HEK293 (cell line): ENCODE results near the gene HRK.

Experiments
- CTCF ChIA-PET: fragments of 350-600 bp; formaldehyde crosslinking; extraction: SDS; loops from one replicate; lab custom pipeline; 2021; ENCODE audit warnings: antibody characterized with exemption; lab: Yijun Ruan, JAX
- POLR2A ChIA-PET: fragments of 300-600 bp; formaldehyde crosslinking; extraction: SDS; loops from one replicate; lab custom pipeline; 2020; ENCODE audit warnings: antibody characterized with exemption, inconsistent platforms; lab: Yijun Ruan, JAX
- H3K27ac ChIP-seq: fragments of 200-500 bp; sonication (Bioruptor generic); 2 replicates; pipeline ENCODE4 v1.5.1; 2014; ENCODE audit warnings: low read depth, low read length, control low read depth, inconsistent platforms; ENCODE audit errors: extremely low read depth
- H3K36me3 ChIP-seq, 2 experiments: fragments of 200-500 bp in 1 of 2; sonication (Bioruptor generic) in 1 of 2; 1 replicate in 1 of 2; 2 replicates in 1 of 2; pipeline ENCODE4 v1.5.1; 2014 to 2017; ENCODE audit warnings: inconsistent platforms in 2 of 2, low read length in 2 of 2; ENCODE audit not compliant: control insufficient read depth in 2 of 2, insufficient read depth in 1 of 2
- H3K4me1 ChIP-seq: fragments of 200-500 bp; sonication (Bioruptor generic); 2 replicates; pipeline ENCODE4 v1.5.1; 2014; ENCODE audit warnings: mild to moderate bottlenecking, low read length, inconsistent platforms; ENCODE audit not compliant: control insufficient read depth, insufficient read depth
- H3K4me3 ChIP-seq: 2 replicates; pipeline ENCODE4 v1.5.1; 2011; ENCODE audit warnings: low read depth, mild to moderate bottlenecking, control low read depth, low read length, moderate library complexity
- H3K9me3 ChIP-seq: fragments of 200-500 bp; sonication (Bioruptor generic); 2 replicates; pipeline ENCODE4 v1.5.1; 2014; ENCODE audit warnings: low read depth, low read length, inconsistent platforms; ENCODE audit not compliant: control insufficient read depth, insufficient read depth
- FEZF1 ChIP-seq: fragments of 450-650 bp; formaldehyde crosslinking; IDR thresholded peaks from 2 replicates; pipeline ENCODE4 v1.5.1; 2016; ENCODE audit warnings: missing biosample characterization, missing genetic modification characterization
- GFI1B ChIP-seq: fragments of 450-650 bp; formaldehyde crosslinking; IDR thresholded peaks from 2 replicates; pipeline ENCODE4 v1.5.1; 2016; ENCODE audit warnings: missing biosample characterization, missing genetic modification characterization
- KLF7 ChIP-seq: fragments of 450-650 bp; formaldehyde crosslinking; IDR thresholded peaks from 2 replicates; pipeline ENCODE4 v1.5.1; 2016; ENCODE audit warnings: missing biosample characterization, missing genetic modification characterization, borderline replicate concordance
- OSR2 ChIP-seq: fragments of 450-650 bp; formaldehyde crosslinking; IDR thresholded peaks from 2 replicates; pipeline ENCODE4 v1.5.1; 2016; ENCODE audit warnings: missing biosample characterization, missing genetic modification characterization
- PATZ1 ChIP-seq: fragments of 450-650 bp; formaldehyde crosslinking; IDR thresholded peaks from 2 replicates; pipeline ENCODE4 v1.5.1; 2016; ENCODE audit warnings: missing biosample characterization, missing genetic modification characterization
- SALL2 ChIP-seq: fragments of 450-650 bp; formaldehyde crosslinking; IDR thresholded peaks from 2 replicates; pipeline ENCODE4 v1.5.0; 2017; ENCODE audit warnings: missing biosample characterization, mild to moderate bottlenecking, missing genetic modification characterization, borderline replicate concordance
- SP3 ChIP-seq: fragments of 450-650 bp; formaldehyde crosslinking; IDR thresholded peaks from 2 replicates; pipeline ENCODE4 v1.5.1; 2016; ENCODE audit warnings: missing biosample characterization, missing genetic modification characterization
- YY2 ChIP-seq: fragments of 450-650 bp; formaldehyde crosslinking; IDR thresholded peaks from 2 replicates; pipeline ENCODE4 v1.5.1; 2016; ENCODE audit warnings: missing biosample characterization, missing genetic modification characterization
- ZBTB44 ChIP-seq: fragments of 450-650 bp; IDR thresholded peaks from 2 replicates; pipeline ENCODE4 v1.5.1; 2018; ENCODE audit warnings: missing biosample characterization, mild to moderate bottlenecking, missing genetic modification characterization
- ZNF10 ChIP-seq: fragments of 450-650 bp; formaldehyde crosslinking; IDR thresholded peaks from 2 replicates; pipeline ENCODE4 v1.5.1; 2017; ENCODE audit warnings: missing biosample characterization, missing genetic modification characterization
- ZNF155 ChIP-seq: fragments of 450-650 bp; formaldehyde crosslinking; IDR thresholded peaks from 2 replicates; pipeline ENCODE4 v1.5.1; 2016; ENCODE audit warnings: missing biosample characterization, missing genetic modification characterization
- ZNF174 ChIP-seq: fragments of 450-650 bp; formaldehyde crosslinking; IDR thresholded peaks from 2 replicates; pipeline ENCODE4 v1.5.0; 2017; ENCODE audit warnings: missing biosample characterization, mild to moderate bottlenecking, missing genetic modification characterization
- ZNF510 ChIP-seq: fragments of 450-650 bp; formaldehyde crosslinking; IDR thresholded peaks from 2 replicates; pipeline ENCODE4 v1.5.1; 2018; ENCODE audit warnings: mild to moderate bottlenecking, missing genetic modification characterization, missing biosample characterization; ENCODE audit not compliant: insufficient replicate concordance
- ZNF514 ChIP-seq: fragments of 450-650 bp; formaldehyde crosslinking; IDR thresholded peaks from 2 replicates; pipeline ENCODE4 v1.5.1; 2016; ENCODE audit warnings: missing biosample characterization, missing genetic modification characterization
- ZNF549 ChIP-seq: fragments of 450-650 bp; IDR thresholded peaks from 2 replicates; pipeline ENCODE4 v1.5.1; 2018; ENCODE audit warnings: missing biosample characterization, missing genetic modification characterization, mild to moderate bottlenecking, inconsistent platforms, moderate library complexity
- ZNF660 ChIP-seq: fragments of 450-650 bp; IDR thresholded peaks from 2 replicates; pipeline ENCODE4 v1.5.1; 2018; ENCODE audit warnings: missing biosample characterization, mild to moderate bottlenecking, missing genetic modification characterization
- ZNF664 ChIP-seq: fragments of 450-650 bp; formaldehyde crosslinking; IDR thresholded peaks from 2 replicates; pipeline ENCODE4 v1.5.1; 2016; ENCODE audit warnings: missing biosample characterization, missing genetic modification characterization
- ZNF692 ChIP-seq: fragments of 450-650 bp; formaldehyde crosslinking; IDR thresholded peaks from 2 replicates; pipeline ENCODE4 v1.5.1; 2016; ENCODE audit warnings: missing biosample characterization, missing genetic modification characterization
- ZNF701 ChIP-seq: fragments of 450-650 bp; formaldehyde crosslinking; IDR thresholded peaks from 2 replicates; pipeline ENCODE4 v1.5.1; 2016; ENCODE audit warnings: missing biosample characterization, missing genetic modification characterization
- TF ChIP-seq, protein P1 (sequence below): fragments of 450-650 bp; formaldehyde crosslinking; IDR thresholded peaks from 2 replicates; pipeline ENCODE4 v1.5.1; 2017; ENCODE audit warnings: missing biosample characterization, missing genetic modification characterization
- TF ChIP-seq, protein P2 (sequence below): fragments of 450-650 bp; formaldehyde crosslinking; IDR thresholded peaks from 2 replicates; pipeline ENCODE4 v1.5.1; 2016; ENCODE audit warnings: missing biosample characterization, missing genetic modification characterization
- TF ChIP-seq, protein P3 (sequence below): fragments of 450-650 bp; formaldehyde crosslinking; IDR thresholded peaks from 2 replicates; pipeline ENCODE4 v1.5.1; 2017; ENCODE audit warnings: missing biosample characterization, missing genetic modification characterization

HRK gene

GRCh38 chr12:116922194-116922897 is 41.1 kb upstream of the HRK start (continued):
- no peak for TF ChIP-seq SP3 (tag by site-specific recombination)
- TF ChIP-seq ZNF514 (tag by site-specific recombination): no peak
- no peak for TF ChIP-seq ZNF510 (tag by site-specific recombination)
- TF ChIP-seq SALL2: no peak
- TF ChIP-seq YY2 (tag by site-specific recombination): no peak
- peak; percentile 50; the same call in 1 of the 2 replicates for TF ChIP-seq ZNF692 (tag by site-specific recombination)
- TF ChIP-seq ZNF155: no peak
- TF ChIP-seq ZNF660 (tag by site-specific recombination): no peak
- no peak for TF ChIP-seq ZNF174 (tag by site-specific recombination)
- peak; percentile 88 for TF ChIP-seq ZBTB44 (tag by site-specific recombination)
- TF ChIP-seq ZNF10: peak; percentile 45; the same call in 1 of the 2 replicates
- TF ChIP-seq, protein P1, sequence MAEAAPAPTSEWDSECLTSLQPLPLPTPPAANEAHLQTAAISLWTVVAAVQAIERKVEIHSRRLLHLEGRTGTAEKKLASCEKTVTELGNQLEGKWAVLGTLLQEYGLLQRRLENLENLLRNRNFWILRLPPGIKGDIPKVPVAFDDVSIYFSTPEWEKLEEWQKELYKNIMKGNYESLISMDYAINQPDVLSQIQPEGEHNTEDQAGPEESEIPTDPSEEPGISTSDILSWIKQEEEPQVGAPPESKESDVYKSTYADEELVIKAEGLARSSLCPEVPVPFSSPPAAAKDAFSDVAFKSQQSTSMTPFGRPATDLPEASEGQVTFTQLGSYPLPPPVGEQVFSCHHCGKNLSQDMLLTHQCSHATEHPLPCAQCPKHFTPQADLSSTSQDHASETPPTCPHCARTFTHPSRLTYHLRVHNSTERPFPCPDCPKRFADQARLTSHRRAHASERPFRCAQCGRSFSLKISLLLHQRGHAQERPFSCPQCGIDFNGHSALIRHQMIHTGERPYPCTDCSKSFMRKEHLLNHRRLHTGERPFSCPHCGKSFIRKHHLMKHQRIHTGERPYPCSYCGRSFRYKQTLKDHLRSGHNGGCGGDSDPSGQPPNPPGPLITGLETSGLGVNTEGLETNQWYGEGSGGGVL (tag by site-specific recombination): no peak
- TF ChIP-seq, all 188 proteins: peak for 34

- no peak overlapping the region for H3K4me3 ChIP-seq
- no peak overlapping the region; the same call in 1 of the 2 replicates for H3K27ac ChIP-seq
- ChIA-PET POLR2A (interaction anchor here (0.8 kb wide), 1 partner anchor 10 kb away, joined by 3 read pairs; the partner anchor contains the start of gene FBXW8), CTCF (interaction anchor here (0.6 to 1.1 kb wide), 2 partner anchors 19 to 225 kb away, joined by 3 to 7 read pairs; no protein-coding TSS in a partner anchor)
- H3K9me3 ChIP-seq: no peaks in the 10 kb centered on the region
- peaks cover 28% of the 10 kb centered on the region for H3K4me1 ChIP-seq
- H3K36me3 ChIP-seq: no peaks in the 10 kb centered on the region
- TF ChIP-seq KLF7 (tag by site-specific recombination) (peak; percentile 79; the same call in 1 of the 2 replicates), GFI1B (tag by site-specific recombination) (no peak), PATZ1 (0 out of 2 replicates have a peak, but pooled peaks have one; percentile 17), OSR2 (tag by site-specific recombination) (peak; percentile 28; the same call in 1 of the 2 replicates), ZBTB44 (tag by site-specific recombination) (peak; percentile 61), ZNF701 (no peak), ZNF549 (tag by site-specific recombination) (no peak), FEZF1 (peak; percentile 24; the same call in 1 of the 2 replicates), ZNF664 (tag by site-specific recombination) (peak; percentile 95)
- TF ChIP-seq, protein P2, sequence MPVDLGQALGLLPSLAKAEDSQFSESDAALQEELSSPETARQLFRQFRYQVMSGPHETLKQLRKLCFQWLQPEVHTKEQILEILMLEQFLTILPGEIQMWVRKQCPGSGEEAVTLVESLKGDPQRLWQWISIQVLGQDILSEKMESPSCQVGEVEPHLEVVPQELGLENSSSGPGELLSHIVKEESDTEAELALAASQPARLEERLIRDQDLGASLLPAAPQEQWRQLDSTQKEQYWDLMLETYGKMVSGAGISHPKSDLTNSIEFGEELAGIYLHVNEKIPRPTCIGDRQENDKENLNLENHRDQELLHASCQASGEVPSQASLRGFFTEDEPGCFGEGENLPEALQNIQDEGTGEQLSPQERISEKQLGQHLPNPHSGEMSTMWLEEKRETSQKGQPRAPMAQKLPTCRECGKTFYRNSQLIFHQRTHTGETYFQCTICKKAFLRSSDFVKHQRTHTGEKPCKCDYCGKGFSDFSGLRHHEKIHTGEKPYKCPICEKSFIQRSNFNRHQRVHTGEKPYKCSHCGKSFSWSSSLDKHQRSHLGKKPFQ (tag by site-specific recombination): peak; percentile 87
- TF ChIP-seq, protein P3, sequence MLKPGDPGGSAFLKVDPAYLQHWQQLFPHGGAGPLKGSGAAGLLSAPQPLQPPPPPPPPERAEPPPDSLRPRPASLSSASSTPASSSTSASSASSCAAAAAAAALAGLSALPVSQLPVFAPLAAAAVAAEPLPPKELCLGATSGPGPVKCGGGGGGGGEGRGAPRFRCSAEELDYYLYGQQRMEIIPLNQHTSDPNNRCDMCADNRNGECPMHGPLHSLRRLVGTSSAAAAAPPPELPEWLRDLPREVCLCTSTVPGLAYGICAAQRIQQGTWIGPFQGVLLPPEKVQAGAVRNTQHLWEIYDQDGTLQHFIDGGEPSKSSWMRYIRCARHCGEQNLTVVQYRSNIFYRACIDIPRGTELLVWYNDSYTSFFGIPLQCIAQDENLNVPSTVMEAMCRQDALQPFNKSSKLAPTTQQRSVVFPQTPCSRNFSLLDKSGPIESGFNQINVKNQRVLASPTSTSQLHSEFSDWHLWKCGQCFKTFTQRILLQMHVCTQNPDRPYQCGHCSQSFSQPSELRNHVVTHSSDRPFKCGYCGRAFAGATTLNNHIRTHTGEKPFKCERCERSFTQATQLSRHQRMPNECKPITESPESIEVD: peak; percentile 35; the same call in 1 of the 2 replicates
Measured at GRCh38 chr12:116920939-116921338, 39.7 kb upstream of the HRK start.
